Measurements from ENCODE around the gene LYPD6B. TPM values are rescaled to one million over a fixed set of nuclear protein-coding genes. Genes with fewer than 3 reads are reported as not detected.

Gene LYPD6B
- total RNA-seq, 1 experiment from 2014 or later = 2.0 TPM

- no peak overlapping the region for H3K27ac Mint-ChIP-seq
These were observed 50.6 kb downstream of the LYPD6B start for GRCh38 chr2:149089068-149089467.

More at GRCh38 chr2:149089068-149089467, 50.6 kb downstream of the LYPD6B start:
- Histone ChIP-seq H2BK120ac (ENCODE audit: low read depth, low read length, poor library complexity, severe bottlenecking) (no peak overlapping the region), H3K27me3 (ENCODE audit: insufficient read depth, low read length) (no peaks in the 10 kb centered on the region), H3K23ac (ENCODE audit: insufficient read length, low read depth, low read length) (no peak overlapping the region), H3T11ph (ENCODE audit: low read length) (no peak overlapping the region), H2AK5ac (ENCODE audit: insufficient read length, low read length) (no peak overlapping the region), H3K14ac (ENCODE audit: insufficient read depth, low read length) (no peak overlapping the region), H4K91ac (ENCODE audit: insufficient read length, low read depth, low read length) (no peak overlapping the region), H3K27ac (ENCODE audit: insufficient read length, low read depth, low read length) (no peak overlapping the region), H3K4me1 (ENCODE audit: insufficient read depth, low read length) (no peaks in the 10 kb centered on the region), H4K5ac (ENCODE audit: insufficient read length, low read depth, low read length) (no peak overlapping the region), H3K9me3 (ENCODE audit: control insufficient read depth, low read depth, low read length) (no peaks in the 10 kb centered on the region), H2BK12ac (ENCODE audit: insufficient read length, low read depth, low read length) (no peak overlapping the region), H3K23me2 (ENCODE audit: insufficient read length, low read depth, low read length, poor library complexity, severe bottlenecking) (no peaks in the 10 kb centered on the region), H4K8ac (replicated peaks; ENCODE audit: insufficient read length, low read depth, low read length) (no peak overlapping the region), H3K4ac (ENCODE audit: low read depth, low read length) (no peak overlapping the region), H3K79me2 (ENCODE audit: insufficient read depth, low read length) (no peaks in the 10 kb centered on the region), H2BK5ac (ENCODE audit: insufficient read length, low read length) (no peak overlapping the region), H4K20me1 (ENCODE audit: control insufficient read depth, insufficient read depth, insufficient read length) (no peaks in the 10 kb centered on the region), H3K18ac (ENCODE audit: insufficient read length, low read depth, low read length) (no peak overlapping the region), H3K56ac (ENCODE audit: insufficient read length, low read depth, low read length) (no peak overlapping the region), H2BK15ac (ENCODE audit: low read depth, low read length) (no peak overlapping the region), H2BK20ac (ENCODE audit: low read depth, low read length, poor library complexity, severe bottlenecking) (no peak overlapping the region), H3K4me2 (ENCODE audit: insufficient read depth, insufficient read length, low read length) (no peak overlapping the region), H3K9ac (ENCODE audit: extremely low read depth, insufficient read length, low read length) (no peak overlapping the region), H3K79me1 (ENCODE audit: insufficient read depth, low read depth, low read length, poor library complexity, severe bottlenecking) (no peaks in the 10 kb centered on the region), H2AFZ (ENCODE audit: low read length) (no peak overlapping the region)
- no peak for TF ChIP-seq CTCF (conservative IDR thresholded peaks at IDR 0.05)
- Mint-ChIP-seq H3K4me1 (no peaks in the 10 kb centered on the region), H3K4me3 (no peak overlapping the region), H3K9me3 (no peaks in the 10 kb centered on the region), H3K36me3 (ENCODE audit: insufficient read depth in 1 of 3, low read depth in 3 of 3) (no peaks in the 10 kb centered on the region; a peak in 1 of 7 replicates), H3K27me3 (ENCODE audit: low read depth) (peaks cover 3% of the 10 kb centered on the region)
- DNase-seq = no peak

All from H9 (cell line).